ENCODE results near the gene SRRM4.

SRRM4 gene

GRCh38 chr12:119171691-119172425 lies 190.5 kb downstream of the SRRM4 start:
- no peak for DNase-seq

- no peak for DNase-seq
Observed at GRCh38 chr12:119175081-119175480, 193.7 kb downstream of the SRRM4 start.

GRCh38 chr12:119176267-119177055 lies 195.1 kb downstream of the SRRM4 start:
- peak; percentile 41 for DNase-seq

GRCh38 chr12:119177056-119177325 lies 195.7 kb downstream of the SRRM4 start:
- DNase-seq: no peak

- DNase-seq: no peak
Observed at GRCh38 chr12:119177724-119178380, 196.5 kb downstream of the SRRM4 start.

- peak; percentile 59 for DNase-seq
Observed at GRCh38 chr12:119178544-119179334, 197.4 kb downstream of the SRRM4 start, which contains the start of gene HSPB8. Gene HSPB8 (plus strand): TSS chr12:119178931. CDS start chr12:119179313, 382 bp downstream.

- peak; percentile 25 for DNase-seq
Observed at GRCh38 chr12:119179335-119180021, 198.1 kb downstream of the SRRM4 start.

- DNase-seq: no peak
Observed at GRCh38 chr12:119180380-119181040, 199.2 kb downstream of the SRRM4 start.

- DNase-seq: no peak
Observed at GRCh38 chr12:119181202-119181601, 199.9 kb downstream of the SRRM4 start.

GRCh38 chr12:119181944-119182343 lies 200.6 kb downstream of the SRRM4 start:
- no peak for DNase-seq

GRCh38 chr12:119182701-119183493 lies 201.6 kb downstream of the SRRM4 start:
- no peak for DNase-seq

- DNase-seq: no peak
Observed at GRCh38 chr12:119183942-119184695, 202.8 kb downstream of the SRRM4 start.

- DNase-seq: no peak
Observed at GRCh38 chr12:119195256-119195655, 213.9 kb downstream of the SRRM4 start.

- DNase-seq: no peak
Observed at GRCh38 chr12:119198440-119198839, 217.1 kb downstream of the SRRM4 start.

GRCh38 chr12:119200601-119201000 lies 219.3 kb downstream of the SRRM4 start:
- peak; percentile 77 for DNase-seq

GRCh38 chr12:119201789-119202543 lies 220.6 kb downstream of the SRRM4 start:
- DNase-seq: peak; percentile 93

GRCh38 chr12:119202544-119202943 lies 221.2 kb downstream of the SRRM4 start:
- peak; percentile 93 for DNase-seq

- DNase-seq: no peak
Observed at GRCh38 chr12:119204131-119204530, 222.8 kb downstream of the SRRM4 start.

- DNase-seq: no peak
Observed at GRCh38 chr12:119204671-119205285, 223.4 kb downstream of the SRRM4 start.

Measured in DMS79 treated with DMSO at 0.1 percent for 48 hours (cell line).